Lung (tissue), 12 donors: Measurements from ENCODE around the gene SLC16A4. TPM values are rescaled to one million over a fixed set of nuclear protein-coding genes. Genes with fewer than 3 reads are reported as not detected.

Source experiments
- ATAC-seq: fragments of 200-7000 bp; cut with Tn5 transposase; one replicate; pipeline ENCODE4 v1.9.1; 2020; ENCODE audit warnings: moderate number of reproducible peaks; ENCODE audit not compliant: insufficient read depth, low FRiP score
- DNase-seq, 3 donors: peaks; one replicate each; pipeline ENCODE4 v3.0.0-alpha.2; 2013 to 2017
- H3K27ac ChIP-seq, 2 donors: one replicate each; pipeline ENCODE4 v1.5.1; 2013; ENCODE audit warnings: mild to moderate bottlenecking in 2 of 2, moderate library complexity in 2 of 2, control low read depth in 1 of 2, inconsistent platforms in 1 of 2, low read depth in 1 of 2, low read length in 1 of 2
- H3K27me3 ChIP-seq, 3 donors: one replicate each; pipeline ENCODE4 v1.5.1; 2013; ENCODE audit warnings: low read length in 2 of 3; ENCODE audit not compliant: control insufficient read depth in 3 of 3, insufficient read depth in 3 of 3
- H3K36me3 ChIP-seq, 4 donors: one replicate each; pipeline ENCODE4 v1.5.1; 2013; ENCODE audit warnings: low read length in 4 of 4, mild to moderate bottlenecking in 1 of 4, moderate library complexity in 1 of 4; ENCODE audit not compliant: control insufficient read depth in 4 of 4, insufficient read depth in 4 of 4
- H3K4me1 ChIP-seq, 5 donors: one replicate each; pipeline ENCODE4 v1.5.1; 2013; ENCODE audit warnings: low read length in 5 of 5, mild to moderate bottlenecking in 2 of 5, moderate library complexity in 1 of 5; ENCODE audit not compliant: control insufficient read depth in 5 of 5, insufficient read depth in 5 of 5
- H3K4me3 ChIP-seq: one replicate; pipeline ENCODE4 v1.5.1; 2013; ENCODE audit warnings: mild to moderate bottlenecking, control low read depth, moderate library complexity
- H3K9ac ChIP-seq, 2 donors: one replicate each; pipeline ENCODE4 v1.5.1; 2013; ENCODE audit warnings: low read length in 2 of 2, control low read depth in 1 of 2; ENCODE audit not compliant: insufficient read depth in 1 of 2
- H3K9me3 ChIP-seq, 4 donors: one replicate each; pipeline ENCODE4 v1.5.1; 2013; ENCODE audit warnings: low read length in 3 of 4, mild to moderate bottlenecking in 1 of 4, moderate library complexity in 1 of 4; ENCODE audit not compliant: control insufficient read depth in 4 of 4, insufficient read depth in 3 of 4
- WGBS, 2 donors: extraction: QIAGEN DNeasy Blood & Tissue Kit; methylation state at CpG; one replicate each; pipeline ENCODE4 v1.1.7; 2013; 5-methylcytosine and 5-hydroxymethylcytosine counted together
- polyA plus RNA-seq, 2 donors: library from polyadenylated mRNA; stranded (reverse); fragments of 200-250 nt; gene quantifications; one replicate each; pipeline ENCODE4 v1.2.1, GENCODE V29; 2013
- total RNA-seq, 2 donors: library from RNA; depleted of rRNA in 1 of 2; stranded (reverse); fragments of >200 nt in 1 of 2; gene quantifications; one replicate each; pipeline ENCODE4 v1.2.1, GENCODE V29; 2014 to 2021
- TF ChIP-seq, protein P1 (sequence below): IDR thresholded peaks from 2 replicates; pipeline ENCODE4 v1.5.1; 2012; ENCODE audit warnings: mild to moderate bottlenecking; ENCODE audit errors: control extremely low read depth, extremely low read depth
- donor health status: control.
- donor health status: control.
- donor health status: Bipolar disorder and iron deficiency.
- donor health status: healthy.
- donor health status: DM: yes; HTN: yes; CAD: no.

SLC16A4 gene
- total and polyA plus RNA-seq, 4 donors, result 4.6 to 12.0 (median 7.7) TPM

DNA sequence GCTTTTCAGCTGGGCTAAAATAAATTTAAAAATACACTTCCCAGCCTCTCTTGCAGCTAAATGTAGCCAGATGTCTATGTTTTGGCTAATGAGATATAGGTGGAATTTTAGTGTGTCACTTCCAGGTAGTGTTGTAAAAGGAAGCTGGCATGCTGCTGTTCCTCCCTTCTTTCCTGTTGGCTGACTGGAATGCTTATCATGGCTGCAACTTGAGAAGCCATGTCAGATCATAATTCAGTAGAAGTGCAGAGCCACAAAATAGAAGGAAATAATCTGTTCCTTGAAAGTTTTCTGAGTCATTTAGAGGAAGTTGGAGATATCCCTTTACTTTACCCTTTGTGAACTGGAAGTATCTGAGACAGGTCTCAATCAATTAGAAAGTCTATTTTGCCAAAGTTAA lies 62.6 kb downstream of the SLC16A4 start:
- no peak overlapping the region for H3K27ac ChIP-seq
- no peaks in the 10 kb centered on the region for H3K9me3 ChIP-seq
- H3K4me1 ChIP-seq, result no peaks in the 10 kb centered on the region
- H3K27me3 ChIP-seq, result no peaks in the 10 kb centered on the region
- DNase-seq (no peak), ATAC-seq (no peak)
- no peak overlapping the region for H3K4me3 ChIP-seq
- no peak overlapping the region for H3K9ac ChIP-seq
- no peaks in the 10 kb centered on the region for H3K36me3 ChIP-seq
- TF ChIP-seq, protein P1, sequence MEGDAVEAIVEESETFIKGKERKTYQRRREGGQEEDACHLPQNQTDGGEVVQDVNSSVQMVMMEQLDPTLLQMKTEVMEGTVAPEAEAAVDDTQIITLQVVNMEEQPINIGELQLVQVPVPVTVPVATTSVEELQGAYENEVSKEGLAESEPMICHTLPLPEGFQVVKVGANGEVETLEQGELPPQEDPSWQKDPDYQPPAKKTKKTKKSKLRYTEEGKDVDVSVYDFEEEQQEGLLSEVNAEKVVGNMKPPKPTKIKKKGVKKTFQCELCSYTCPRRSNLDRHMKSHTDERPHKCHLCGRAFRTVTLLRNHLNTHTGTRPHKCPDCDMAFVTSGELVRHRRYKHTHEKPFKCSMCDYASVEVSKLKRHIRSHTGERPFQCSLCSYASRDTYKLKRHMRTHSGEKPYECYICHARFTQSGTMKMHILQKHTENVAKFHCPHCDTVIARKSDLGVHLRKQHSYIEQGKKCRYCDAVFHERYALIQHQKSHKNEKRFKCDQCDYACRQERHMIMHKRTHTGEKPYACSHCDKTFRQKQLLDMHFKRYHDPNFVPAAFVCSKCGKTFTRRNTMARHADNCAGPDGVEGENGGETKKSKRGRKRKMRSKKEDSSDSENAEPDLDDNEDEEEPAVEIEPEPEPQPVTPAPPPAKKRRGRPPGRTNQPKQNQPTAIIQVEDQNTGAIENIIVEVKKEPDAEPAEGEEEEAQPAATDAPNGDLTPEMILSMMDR, result no peak

DNA sequence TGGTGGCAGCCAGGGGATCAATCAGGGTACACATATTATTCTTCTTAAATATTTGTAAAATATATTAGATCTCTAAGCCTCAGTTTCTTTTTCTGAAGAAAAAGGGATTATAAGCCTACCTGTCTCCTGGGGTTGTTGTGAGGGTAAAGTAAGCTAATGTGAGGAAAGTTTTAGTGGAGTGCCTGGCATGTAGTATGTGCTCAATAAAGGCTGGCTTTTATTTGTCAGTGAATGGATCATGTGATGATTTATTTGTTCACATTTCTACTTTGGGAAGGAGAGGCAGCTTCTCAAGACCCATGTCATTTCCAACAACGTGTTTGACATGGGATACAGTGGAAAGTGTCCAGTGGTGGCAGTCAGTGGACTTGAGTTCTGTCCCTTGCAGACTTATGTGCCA lies 64.0 kb downstream of the SLC16A4 start:
- no peaks in the 10 kb centered on the region for H3K9me3 ChIP-seq
- no peaks in the 10 kb centered on the region for H3K27me3 ChIP-seq
- WGBS, 2 donors, result 68 to 75% methylated on average over 1 of the region's 1 CpG
- no peaks in the 10 kb centered on the region for H3K36me3 ChIP-seq
- TF ChIP-seq, protein P1, result no peak
- no peak for DNase-seq
- no peak overlapping the region for H3K9ac ChIP-seq
- H3K4me1 ChIP-seq, result no peaks in the 10 kb centered on the region
- no peak overlapping the region for H3K27ac ChIP-seq
- ATAC-seq, result no peak
- no peak overlapping the region for H3K4me3 ChIP-seq

DNA sequence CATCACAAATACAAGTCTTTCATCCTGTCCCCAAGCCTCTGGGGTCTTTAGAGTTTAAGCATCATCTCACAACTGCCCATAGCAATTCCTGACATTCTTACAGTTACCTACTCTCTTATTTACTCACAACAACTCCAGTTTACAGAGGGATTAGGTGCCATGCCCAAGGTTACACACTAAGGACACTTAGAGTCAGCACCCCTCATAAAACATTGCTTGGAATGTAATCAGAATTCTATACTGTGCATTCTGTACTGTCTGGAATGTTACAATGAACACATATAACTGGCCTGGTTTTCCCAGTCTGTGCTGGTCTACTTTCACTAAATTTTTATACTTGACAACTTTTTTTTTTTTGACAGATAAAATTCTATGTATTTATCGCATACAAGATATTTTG lies 66.2 kb downstream of the SLC16A4 start:
- H3K9ac ChIP-seq, result no peak overlapping the region
- H3K36me3 ChIP-seq, result no peaks in the 10 kb centered on the region
- TF ChIP-seq, protein P1, result no peak
- H3K4me1 ChIP-seq, result no peaks in the 10 kb centered on the region
- 90 to 94% methylated on average over 1 of the region's 1 CpG for WGBS, 2 donors
- no peaks in the 10 kb centered on the region for H3K27me3 ChIP-seq
- no peak overlapping the region for H3K27ac ChIP-seq
- no peak overlapping the region for H3K4me3 ChIP-seq
- no peak for ATAC-seq
- no peaks in the 10 kb centered on the region for H3K9me3 ChIP-seq
- no peak for DNase-seq

DNA sequence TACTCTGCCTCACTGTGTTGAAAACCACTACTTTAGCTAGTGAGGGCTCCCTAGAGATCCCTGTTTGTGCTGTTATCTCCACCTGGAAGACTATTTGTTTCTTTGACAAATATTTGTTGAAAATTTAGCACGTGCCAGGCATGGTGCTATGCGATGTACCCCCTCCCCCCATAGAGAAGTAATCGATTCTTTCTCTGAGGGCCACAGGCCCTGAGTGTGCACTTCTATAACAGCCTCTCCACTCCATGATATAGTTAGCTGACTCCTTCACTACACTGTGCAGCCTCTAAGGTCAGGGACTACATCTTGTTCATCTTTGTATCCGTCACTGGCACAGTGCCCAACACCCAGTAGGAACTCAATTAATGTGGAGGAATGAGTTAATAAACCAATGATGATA lies 69.0 kb downstream of the SLC16A4 start:
- 73 to 81% methylated on average over 4 of the region's 4 CpGs for WGBS, 2 donors
- H3K4me3 ChIP-seq, result no peak overlapping the region
- ATAC-seq (no peak), DNase-seq (no peak)
- TF ChIP-seq, protein P1, result no peak
- no peaks in the 10 kb centered on the region for H3K36me3 ChIP-seq
- H3K9ac ChIP-seq, result no peak overlapping the region
- no peaks in the 10 kb centered on the region for H3K9me3 ChIP-seq
- no peaks in the 10 kb centered on the region for H3K27me3 ChIP-seq
- H3K27ac ChIP-seq, result no peak overlapping the region
- no peaks in the 10 kb centered on the region for H3K4me1 ChIP-seq
